Suprapubic skin (tissue), 4 donors: ENCODE results near the gene RBMS3. TPM values are rescaled to one million over a fixed set of nuclear protein-coding genes. Genes with fewer than 3 reads are reported as not detected.

ENCODE experiments used
- DNase-seq, 2 donors: peaks; one replicate each; pipeline ENCODE4 v3.0.0-alpha.2; 2019; ENCODE audit warnings: low spot score in 2 of 2
- H3K27ac ChIP-seq: fragments of 200-600 bp; sonication (generic); one replicate; pipeline ENCODE4 v1.5.1; 2019
- H3K27me3 ChIP-seq: fragments of 200-600 bp; sonication (generic); one replicate; pipeline ENCODE4 v1.5.1; 2019
- H3K36me3 ChIP-seq: fragments of 200-600 bp; sonication (generic); one replicate; pipeline ENCODE4 v1.5.1; 2019
- H3K4me1 ChIP-seq: fragments of 200-600 bp; sonication (generic); one replicate; pipeline ENCODE4 v1.5.1; 2019
- H3K4me3 ChIP-seq: fragments of 200-600 bp; sonication (generic); one replicate; pipeline ENCODE4 v1.5.1; 2019; ENCODE audit warnings: mild to moderate bottlenecking
- H3K9me3 ChIP-seq: fragments of 200-600 bp; sonication (generic); one replicate; pipeline ENCODE4 v1.5.1; 2019
- CTCF ChIP-seq, 2 donors: fragments of 200-600 bp in 1 of 2; fragments of 450-650 bp in 1 of 2; sonication (generic) in 1 of 2; IDR thresholded peaks; one replicate each; pipeline ENCODE4 v1.5.1; 2016 to 2019; ENCODE audit warnings: antibody characterized with exemption in 2 of 2, mild to moderate bottlenecking in 1 of 2, moderate library complexity in 1 of 2
- EP300 ChIP-seq: sonication (generic); formaldehyde crosslinking; IDR thresholded peaks from one replicate; pipeline ENCODE4 v1.6.1; 2017; ENCODE audit warnings: antibody characterized with exemption
- POLR2A ChIP-seq, 2 donors: fragments of 450-650 bp; IDR thresholded peaks; one replicate each; pipeline ENCODE4 v1.6.1; 2017; ENCODE audit warnings: antibody characterized with exemption in 2 of 2, mild to moderate bottlenecking in 2 of 2, moderate library complexity in 2 of 2
- POLR2AphosphoS5 ChIP-seq, 3 donors: sonication (generic); formaldehyde crosslinking; IDR thresholded peaks; one replicate each; pipeline ENCODE4 v1.6.1; 2017; ENCODE audit warnings: antibody characterized with exemption in 3 of 3
- WGBS: methylation state at CpG from one replicate; pipeline ENCODE4 v1.1.5; 2018; 5-methylcytosine and 5-hydroxymethylcytosine counted together
- total RNA-seq, 4 donors: library from RNA; depleted of rRNA; stranded (reverse); fragments of >200 nt; gene quantifications; one replicate each; pipeline ENCODE4 v1.1.0, GENCODE V29; 2016

Gene RBMS3
- total RNA-seq, 4 donors from 2014 or later, result 7.7 to 23.4 (median 11.9) TPM

GRCh38 chr3:29339016-29339833 is 58.4 kb downstream of the RBMS3 start:
- 75% methylated on average over 8 of the region's 8 CpGs for WGBS
- TF ChIP-seq EP300 (no peak), POLR2A (IDR thresholded peaks at IDR 0.05) (no peak), POLR2AphosphoS5 (IDR thresholded peaks at IDR 0.05) (no peak), CTCF (IDR thresholded peaks at IDR 0.05) (no peak)
- no peak for DNase-seq
- no peak overlapping the region for H3K27ac ChIP-seq
- no peak overlapping the region for H3K4me3 ChIP-seq
- no peaks in the 10 kb centered on the region for H3K36me3 ChIP-seq
- peaks cover 30% of the 10 kb centered on the region for H3K4me1 ChIP-seq
- no peaks in the 10 kb centered on the region for H3K27me3 ChIP-seq
- H3K9me3 ChIP-seq, result no peaks in the 10 kb centered on the region

GRCh38 chr3:29344154-29344553 is 63.3 kb downstream of the RBMS3 start:
- H3K4me1 ChIP-seq, result peaks cover 3% of the 10 kb centered on the region
- DNase-seq, result no peak
- no peak overlapping the region for H3K4me3 ChIP-seq
- H3K36me3 ChIP-seq, result no peaks in the 10 kb centered on the region
- no peaks in the 10 kb centered on the region for H3K9me3 ChIP-seq
- 84% methylated on average over 3 of the region's 3 CpGs for WGBS
- TF ChIP-seq EP300 (no peak), POLR2AphosphoS5 (IDR thresholded peaks at IDR 0.05) (no peak), CTCF (IDR thresholded peaks at IDR 0.05) (no peak), POLR2A (IDR thresholded peaks at IDR 0.05) (no peak)
- H3K27ac ChIP-seq, result no peak overlapping the region
- H3K27me3 ChIP-seq, result no peaks in the 10 kb centered on the region

- TF ChIP-seq POLR2AphosphoS5 (IDR thresholded peaks at IDR 0.05) (no peak), POLR2A (IDR thresholded peaks at IDR 0.05) (no peak), CTCF (IDR thresholded peaks at IDR 0.05) (no peak), EP300 (no peak)
- H3K4me1 ChIP-seq, result peaks cover 3% of the 10 kb centered on the region
- H3K27ac ChIP-seq, result no peak overlapping the region
- H3K27me3 ChIP-seq, result no peaks in the 10 kb centered on the region
- WGBS, result 93% methylated on average over 1 of the region's 1 CpG
- H3K9me3 ChIP-seq, result no peaks in the 10 kb centered on the region
- DNase-seq, result no peak
- H3K4me3 ChIP-seq, result no peak overlapping the region
- no peaks in the 10 kb centered on the region for H3K36me3 ChIP-seq
Measured at GRCh38 chr3:29344935-29345334, 64.1 kb downstream of the RBMS3 start.

GRCh38 chr3:29345516-29346300 is 64.8 kb downstream of the RBMS3 start:
- no peak overlapping the region for H3K4me3 ChIP-seq
- H3K4me1 ChIP-seq, result no peaks in the 10 kb centered on the region
- no peak for DNase-seq
- 90% methylated on average over 3 of the region's 3 CpGs for WGBS
- H3K36me3 ChIP-seq, result no peaks in the 10 kb centered on the region
- no peaks in the 10 kb centered on the region for H3K9me3 ChIP-seq
- H3K27me3 ChIP-seq, result no peaks in the 10 kb centered on the region
- TF ChIP-seq CTCF (IDR thresholded peaks at IDR 0.05) (no peak), EP300 (no peak), POLR2A (IDR thresholded peaks at IDR 0.05) (no peak), POLR2AphosphoS5 (IDR thresholded peaks at IDR 0.05) (no peak)
- no peak overlapping the region for H3K27ac ChIP-seq

- Histone ChIP-seq H3K27ac (no peak overlapping the region), H3K4me1 (no peaks in the 10 kb centered on the region), H3K36me3 (no peaks in the 10 kb centered on the region), H3K27me3 (no peaks in the 10 kb centered on the region), H3K9me3 (no peaks in the 10 kb centered on the region), H3K4me3 (no peak overlapping the region)
- DNase-seq, result no peak
- 58% methylated on average over 1 of the region's 1 CpG for WGBS
- TF ChIP-seq EP300 (no peak), CTCF (IDR thresholded peaks at IDR 0.05) (no peak), POLR2A (IDR thresholded peaks at IDR 0.05) (no peak), POLR2AphosphoS5 (IDR thresholded peaks at IDR 0.05) (no peak)
Measured at GRCh38 chr3:29346828-29347227, 66.0 kb downstream of the RBMS3 start.
